Measurements from ENCODE around the gene TASL.
A peak's percentile ranks its signal among the peaks of the same experiment; 100 is the strongest.
"Not testable (repeated sequence)": the region's sequence is repeated elsewhere in the genome, so short reads cannot be mapped to it uniquely, and the experiment has no call there.

TASL gene, protein sequence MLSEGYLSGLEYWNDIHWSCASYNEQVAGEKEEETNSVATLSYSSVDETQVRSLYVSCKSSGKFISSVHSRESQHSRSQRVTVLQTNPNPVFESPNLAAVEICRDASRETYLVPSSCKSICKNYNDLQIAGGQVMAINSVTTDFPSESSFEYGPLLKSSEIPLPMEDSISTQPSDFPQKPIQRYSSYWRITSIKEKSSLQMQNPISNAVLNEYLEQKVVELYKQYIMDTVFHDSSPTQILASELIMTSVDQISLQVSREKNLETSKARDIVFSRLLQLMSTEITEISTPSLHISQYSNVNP

DNA sequence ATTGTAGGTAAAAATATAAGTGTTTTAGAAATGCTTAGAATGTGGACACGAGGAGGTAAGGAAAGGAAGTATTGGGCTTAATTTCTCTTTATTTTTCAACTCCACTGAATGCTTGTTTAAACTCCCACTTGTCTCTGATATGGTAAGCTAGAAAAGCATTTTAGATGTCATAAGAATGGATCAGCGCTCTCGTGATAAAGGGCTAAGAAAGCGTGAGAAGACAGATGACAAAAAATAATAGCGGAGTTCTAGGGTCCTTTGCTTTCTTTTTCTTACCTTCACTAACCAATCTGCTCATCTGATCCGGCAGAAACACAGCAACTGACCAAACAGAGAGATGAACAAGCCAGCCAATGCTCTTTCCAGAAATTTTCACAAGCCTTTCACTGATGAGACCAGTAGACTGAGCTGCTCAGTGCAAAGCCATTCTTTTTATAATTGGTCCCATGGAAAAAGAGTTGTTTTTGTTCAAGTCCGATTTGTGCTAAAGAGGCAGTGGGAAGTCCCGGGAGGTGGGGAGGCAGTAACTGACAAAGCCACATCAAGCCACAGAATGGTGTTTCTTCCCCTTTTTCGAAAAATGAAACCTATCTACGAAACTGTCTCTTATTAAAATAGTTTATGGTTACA, at the start of gene TASL:
TASL (minus strand) TSS at position 405 of the 630 bp plus-strand sequence. CDS start 17,411 bp downstream, outside the sequence.
- peak; percentile 78 to 79 for ATAC-seq

GRCh38 chrX:30626402-30626801, 48.8 kb upstream of the TASL start:
- no peak for ATAC-seq

DNA sequence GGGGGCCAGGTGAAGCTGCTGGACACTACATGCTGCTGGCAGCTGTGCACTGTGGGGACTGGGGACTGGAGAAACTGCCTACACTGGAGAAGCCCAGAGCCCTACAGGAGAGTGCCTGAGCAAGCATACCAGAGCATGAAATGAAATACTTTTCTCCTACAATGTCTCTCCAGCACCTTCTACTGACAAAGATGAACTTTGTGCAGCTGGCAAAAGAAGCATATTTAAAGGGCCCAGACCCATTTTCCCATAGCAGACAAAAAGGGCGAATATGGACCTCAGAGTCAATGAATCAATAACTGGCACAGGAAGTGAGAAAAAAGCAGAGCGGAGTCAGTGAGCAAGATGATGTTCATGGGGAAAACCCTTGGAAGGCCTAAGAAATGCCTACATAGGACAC, 44.8 kb upstream of the TASL start:
- ATAC-seq = no peak

GRCh38 chrX:30620980-30621618, 43.5 kb upstream of the TASL start:
- no peak for ATAC-seq

GRCh38 chrX:30620125-30620524, 42.6 kb upstream of the TASL start:
- ATAC-seq = no peak

DNA sequence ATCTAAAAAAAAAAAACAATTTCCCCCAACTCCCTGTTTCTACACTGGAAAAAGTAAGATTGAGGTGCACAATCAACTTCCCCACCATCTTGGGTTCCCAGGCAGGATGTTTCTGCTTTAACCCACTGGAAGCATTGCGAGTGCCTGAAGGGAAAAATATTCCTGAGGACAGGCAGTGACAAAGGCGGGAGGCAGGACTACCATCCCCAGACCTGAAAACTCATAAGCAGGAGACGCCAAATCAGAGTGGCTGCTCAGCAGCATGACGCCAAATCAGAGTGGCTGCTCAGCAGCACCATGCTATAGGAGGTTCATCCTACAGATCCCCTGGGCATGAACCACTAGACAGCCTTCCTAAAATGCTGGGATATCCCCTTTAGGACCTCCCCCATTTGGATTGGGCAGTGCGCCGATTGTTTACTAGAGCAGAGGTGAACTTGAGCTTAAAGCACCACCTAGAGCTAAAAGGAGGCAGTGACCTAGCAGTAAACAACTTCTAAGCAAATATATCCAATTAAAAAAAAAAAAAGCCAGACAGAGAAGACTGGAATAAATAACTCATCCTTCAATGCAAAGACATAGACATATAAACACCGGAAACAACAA, 40.7 kb upstream of the TASL start:
- no peak for ATAC-seq

DNA sequence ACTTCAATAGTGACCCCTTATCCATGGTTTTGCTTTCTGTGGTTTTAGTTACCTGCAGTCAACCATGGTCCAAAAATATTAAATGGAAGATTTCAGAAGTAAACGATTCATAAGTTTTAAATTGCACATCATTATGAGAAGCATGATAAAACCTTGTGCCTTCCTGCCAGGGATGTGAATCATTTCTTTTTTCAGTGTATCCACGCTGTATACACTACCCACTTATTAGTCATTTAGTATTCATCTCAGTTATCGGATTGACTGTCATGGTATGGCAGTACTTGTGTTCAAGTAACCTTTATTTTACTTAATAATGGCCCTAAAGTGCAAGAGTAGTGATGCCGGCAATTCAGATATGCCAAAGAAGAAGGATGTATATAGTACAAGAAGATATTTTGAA, 37.7 kb upstream of the TASL start:
- peak; percentile 60 to 78 for ATAC-seq

DNA sequence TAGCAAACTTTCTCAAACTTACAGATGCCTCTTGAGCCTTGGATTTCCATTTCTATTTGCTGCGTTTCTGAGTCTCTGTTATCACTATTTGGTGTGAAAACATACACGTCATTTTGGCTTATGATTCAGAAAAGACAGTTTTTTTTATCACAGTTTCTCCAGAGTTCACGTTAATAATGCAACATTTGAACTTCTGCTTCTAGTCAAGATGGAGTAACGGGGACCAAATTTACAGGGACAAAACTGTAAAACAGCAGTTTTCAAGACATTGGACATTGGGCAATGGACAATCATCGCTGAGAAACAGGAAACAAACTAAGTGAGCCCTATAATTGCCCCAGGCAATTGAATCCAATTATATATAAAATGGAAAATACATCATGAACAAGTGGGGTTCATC, 36.2 kb upstream of the TASL start:
- ATAC-seq = no peak

GRCh38 chrX:30612250-30612655, 34.7 kb upstream of the TASL start:
- no peak for ATAC-seq

DNA sequence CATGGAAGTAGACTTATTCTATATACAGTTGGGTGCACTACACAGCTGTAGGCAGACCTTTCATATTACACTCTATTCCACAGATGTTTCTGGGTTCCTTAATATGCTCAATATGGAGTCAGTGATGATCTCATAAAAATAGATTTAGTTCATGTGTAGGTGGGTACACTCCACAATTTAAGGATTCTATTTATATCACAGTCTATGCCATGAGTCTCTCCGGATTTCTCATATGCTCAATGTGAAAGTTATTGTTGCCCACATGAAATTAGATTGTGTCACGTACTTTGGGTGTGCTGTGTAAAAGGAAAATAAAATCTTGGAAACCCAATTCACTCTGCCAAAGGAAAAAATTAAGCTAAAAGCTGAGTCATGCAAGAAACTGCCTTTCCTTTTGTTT, 32.5 kb upstream of the TASL start:
- no peak for ATAC-seq

- ATAC-seq = no peak
Measured at GRCh38 chrX:30607155-30607554, 29.6 kb upstream of the TASL start.

- ATAC-seq = not testable (repeated sequence)
Measured at GRCh38 chrX:30600269-30601176, 23.0 kb upstream of the TASL start.

GRCh38 chrX:30597216-30598012, 19.8 kb upstream of the TASL start:
- ATAC-seq = no peak

GRCh38 chrX:30593440-30594200, 16.1 kb upstream of the TASL start:
- ATAC-seq = no peak

GRCh38 chrX:30592831-30593230, 15.3 kb upstream of the TASL start:
- no peak for ATAC-seq

GRCh38 chrX:30590368-30590767, 12.8 kb upstream of the TASL start:
- no peak for ATAC-seq

- no peak for ATAC-seq
Measured at GRCh38 chrX:30589146-30589888, 11.8 kb upstream of the TASL start.

- no peak for ATAC-seq
Measured at GRCh38 chrX:30586516-30586915, 8.9 kb upstream of the TASL start.

DNA sequence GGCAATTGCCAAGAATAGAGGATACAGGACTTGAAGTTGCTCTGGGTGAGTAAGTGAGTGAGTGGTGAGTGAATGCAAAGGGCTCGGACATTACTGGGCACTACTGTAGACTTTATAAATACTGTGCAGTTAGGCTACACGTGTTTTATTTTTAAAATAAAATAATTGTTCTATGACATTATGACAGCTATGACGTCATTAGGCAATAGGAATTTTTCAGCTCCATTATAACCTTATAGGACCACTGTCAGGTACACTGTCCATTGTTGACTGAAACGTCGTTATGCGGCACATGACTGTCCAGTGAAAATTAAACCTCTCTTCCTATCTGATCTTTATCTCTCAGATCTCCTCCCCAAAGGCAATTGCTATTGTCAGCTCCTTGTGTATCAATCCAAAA, 5.1 kb upstream of the TASL start:
- no peak for ATAC-seq

GRCh38 chrX:30580641-30581040, 3.1 kb upstream of the TASL start:
- no peak for ATAC-seq

Data from activated CD4-positive, CD25-positive, alpha-beta regulatory T cell treated with anti-CD3 and anti-CD28 coated beads, Interleukin-2, amount 50 U/mL, for 24 hours (primary cell).